HUES64 (cell line): ENCODE data around the gene SPATA31E1.
"Not testable (repeated sequence)": the region's sequence is repeated elsewhere in the genome, so short reads cannot be mapped to it uniquely, and the experiment has no call there.

ENCODE experiments used
- H3K27ac ChIP-seq: 2 replicates; pipeline ENCODE4 v1.7.0; 2013; ENCODE audit warnings: low read depth, low read length, inconsistent platforms
- H3K27me3 ChIP-seq: 2 replicates; pipeline ENCODE4 v1.6.1; 2013; ENCODE audit warnings: mild to moderate bottlenecking, low read length; ENCODE audit not compliant: insufficient read depth
- H3K36me3 ChIP-seq: 2 replicates; pipeline ENCODE4 v1.6.1; 2013; ENCODE audit warnings: mild to moderate bottlenecking, low read length; ENCODE audit not compliant: insufficient read depth
- H3K4me1 ChIP-seq: 2 replicates; pipeline ENCODE4 v1.6.1; 2013; ENCODE audit warnings: mild to moderate bottlenecking, low read length, moderate library complexity; ENCODE audit not compliant: insufficient read depth
- H3K4me3 ChIP-seq: 2 replicates; pipeline ENCODE4 v1.5.1; 2013; ENCODE audit warnings: mild to moderate bottlenecking, low read length, moderate library complexity
- H3K9ac ChIP-seq: 2 replicates; pipeline ENCODE4 v1.6.1; 2013; ENCODE audit warnings: mild to moderate bottlenecking, low read depth, low read length
- H3K9me3 ChIP-seq: 2 replicates; pipeline ENCODE4 v1.6.1; 2013; ENCODE audit warnings: low read depth, low read length; ENCODE audit not compliant: insufficient read depth
- WGBS: fragments of 150-250, 120-280 bp; methylation state at CpG from one replicate; pipeline ENCODE4 v1.1.7; 2013; ENCODE audit warnings: missing lambda C conversion rate; 5-methylcytosine and 5-hydroxymethylcytosine counted together

Gene SPATA31E1

DNA sequence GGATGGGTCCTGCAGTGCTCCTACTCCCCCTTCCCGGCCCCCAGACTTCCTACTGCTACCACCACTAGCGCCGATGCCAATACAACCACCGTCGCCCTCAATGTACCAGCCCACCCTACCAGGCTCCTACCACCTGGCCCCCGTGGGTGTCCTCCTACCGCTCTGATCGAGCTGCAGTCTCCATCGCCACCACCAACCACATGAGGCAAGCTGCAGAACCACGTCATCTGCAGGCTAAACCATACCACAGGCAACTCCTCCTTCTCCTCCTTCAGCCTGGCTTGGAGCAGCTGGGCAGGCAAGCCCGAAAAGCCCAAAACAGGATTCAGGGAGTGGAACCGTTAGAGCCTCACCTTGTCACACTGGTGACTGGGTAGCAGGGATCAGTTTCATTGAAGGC, 54.7 kb downstream of the SPATA31E1 start:
- not testable (repeated sequence) for H3K9me3 ChIP-seq, H3K4me1 ChIP-seq, H3K27me3 ChIP-seq, H3K27ac ChIP-seq, H3K4me3 ChIP-seq, H3K36me3 ChIP-seq, H3K9ac ChIP-seq
- WGBS = 96% methylated on average over 4 of the region's 12 CpGs

DNA sequence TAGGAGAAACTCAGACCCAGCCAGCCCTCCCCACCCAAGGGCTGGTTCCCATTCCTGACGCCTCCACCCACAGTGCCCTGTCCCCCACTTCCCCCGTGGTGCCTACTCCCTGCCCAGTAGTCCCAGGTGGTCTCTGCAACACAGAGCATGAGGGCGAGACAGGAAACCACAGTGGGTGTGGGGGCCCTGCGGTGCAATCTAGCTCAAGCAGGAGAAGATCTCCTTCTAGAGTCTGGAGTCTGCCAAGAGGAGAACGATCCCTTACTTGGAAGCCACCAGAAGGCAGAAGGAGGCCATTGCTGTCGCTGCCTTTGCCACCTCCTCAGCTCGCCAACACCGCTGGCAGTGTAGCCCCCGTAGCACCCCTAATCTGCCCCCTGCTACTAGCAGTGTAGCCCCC, 55.2 kb downstream of the SPATA31E1 start:
- H3K4me1 ChIP-seq, H3K27ac ChIP-seq, H3K9ac ChIP-seq, H3K36me3 ChIP-seq, H3K27me3 ChIP-seq, H3K4me3 ChIP-seq, H3K9me3 ChIP-seq: not testable (repeated sequence)
- 95% methylated on average over 9 of the region's 9 CpGs for WGBS

DNA sequence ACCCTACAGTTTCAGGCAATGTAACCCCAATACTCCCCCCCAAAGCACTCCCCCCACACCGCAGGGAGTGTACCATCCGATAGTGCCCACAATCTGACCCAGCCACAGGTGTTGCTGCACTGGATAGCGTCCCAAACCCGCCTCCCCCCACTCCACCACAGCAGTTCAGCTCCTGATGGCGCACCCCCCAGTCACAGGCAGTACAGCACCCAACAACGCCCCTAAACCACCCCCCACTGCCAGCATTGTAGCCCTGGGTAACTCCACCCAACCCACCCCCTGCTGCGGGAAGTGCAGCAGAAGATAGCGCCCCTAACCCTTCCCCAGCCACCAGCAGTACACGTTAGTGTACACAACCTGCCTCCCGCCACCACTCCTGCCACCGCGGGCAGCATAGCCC, 55.7 kb downstream of the SPATA31E1 start:
- H3K9me3 ChIP-seq, H3K27ac ChIP-seq: not testable (repeated sequence)
- WGBS = 91% methylated on average over 6 of the region's 12 CpGs

More for the DNA sequence above, 55.7 kb downstream of the SPATA31E1 start:
- not testable (repeated sequence) for H3K4me3 ChIP-seq, H3K4me1 ChIP-seq, H3K36me3 ChIP-seq, H3K9ac ChIP-seq, H3K27me3 ChIP-seq
